Left lung (tissue), 10 donors: ENCODE measurements around the gene MOCS3. TPM values are rescaled to one million over a fixed set of nuclear protein-coding genes. Genes with fewer than 3 reads are reported as not detected.
"Not testable (repeated sequence)": the region's sequence is repeated elsewhere in the genome, so short reads cannot be mapped to it uniquely, and the experiment has no call there.

Experiments used
- ATAC-seq: fragments of 200-7000 bp; cut with Tn5 transposase; one replicate; pipeline ENCODE4 v1.9.1; 2020; ENCODE audit warnings: moderate library complexity
- DNase-seq, 4 donors: peaks; one replicate each; pipeline ENCODE4 v3.0.0-alpha.2; 2013 to 2020
- H3K27ac ChIP-seq, 2 donors: fragments of 200-600 bp; sonication (generic) in 1 of 2; one replicate each; pipeline versions ENCODE4 v1.5.0 to v1.8.0; 2020 to 2021
- H3K27me3 ChIP-seq, 2 donors: fragments of 200-600 bp; sonication (generic) in 1 of 2; one replicate each; pipeline versions ENCODE4 v1.5.0 to v1.8.0; 2020 to 2021
- H3K36me3 ChIP-seq, 2 donors: fragments of 200-600 bp; sonication (generic) in 1 of 2; one replicate each; pipeline versions ENCODE4 v1.5.0 to v1.8.0; 2020 to 2021
- H3K4me1 ChIP-seq, 2 donors: fragments of 200-600 bp; one replicate each; pipeline ENCODE4 v1.8.0; 2021
- H3K4me3 ChIP-seq, 2 donors: fragments of 200-600 bp; sonication (generic) in 1 of 2; one replicate each; pipeline versions ENCODE4 v1.5.0 to v1.8.0; 2020 to 2021; ENCODE audit warnings: mild to moderate bottlenecking in 1 of 2
- H3K9me3 ChIP-seq, 2 donors: fragments of 200-600 bp; sonication (generic) in 1 of 2; one replicate each; pipeline versions ENCODE4 v1.5.0 to v1.8.0; 2020 to 2021
- CTCF ChIP-seq, 2 donors: fragments of 200-600 bp; sonication (generic) in 1 of 2; IDR thresholded peaks; one replicate each; pipeline versions ENCODE4 v1.5.0 to v1.8.0; 2021; ENCODE audit warnings: antibody characterized with exemption in 2 of 2
- intact Hi-C, 2 donors: fragments of 100-400 bp; cut with DNase I; formaldehyde crosslinking; loops; one replicate each; pipeline versions ENCODE4 v1.11.2 to v1.14.2; 2022
- polyA plus RNA-seq, 6 donors: library from polyadenylated mRNA; unstranded; fragments of 120-200 nt; gene quantifications; one replicate each; pipeline ENCODE4 v1.2.1, GENCODE V29; 2013; ENCODE audit not compliant: insufficient read length in 6 of 6
- total RNA-seq, 2 donors: library from RNA; stranded (reverse); fragmentation: NEBNext Ultra II Directional; extraction: Animal tissue kit (Norgen Biotek cat#: 25700); gene quantifications; one replicate each; pipeline ENCODE4 v1.2.1, GENCODE V29; 2021
- donor health status: DM: no; HTN: yes; CAD: no.
- donor health status: DM: no; HTN: no; CAD: no.

The MOCS3 gene
- total and polyA plus RNA-seq, 8 donors, result 3.1 to 4.2 (median 3.7) TPM

GRCh38 chr20:50975701-50976330 is 17.2 kb downstream of the MOCS3 start:
- DNase-seq, result no peak

GRCh38 chr20:50977066-50978021 is 18.7 kb downstream of the MOCS3 start:
- H3K36me3 ChIP-seq, result no peaks in the 10 kb centered on the region
- no peaks in the 10 kb centered on the region for H3K4me1 ChIP-seq
- H3K9me3 ChIP-seq, result no peaks in the 10 kb centered on the region
- DNase-seq (no peak), ATAC-seq (no peak)
- H3K4me3 ChIP-seq, result no peak overlapping the region
- intact Hi-C loops, result no loop called here
- peaks cover 0 to 55% of the 10 kb centered on the region in 2 donors for H3K27me3 ChIP-seq
- no peak overlapping the region for H3K27ac ChIP-seq
- TF ChIP-seq CTCF (IDR thresholded peaks at IDR 0.05), result no peak

More at GRCh38 chr20:50975701-50976330, 17.2 kb downstream of the MOCS3 start:
- no peaks in the 10 kb centered on the region for H3K9me3 ChIP-seq
- TF ChIP-seq CTCF (IDR thresholded peaks at IDR 0.05), result no peak
- peaks cover 0 to 42% of the 10 kb centered on the region in 2 donors for H3K27me3 ChIP-seq
- H3K36me3 ChIP-seq, result no peaks in the 10 kb centered on the region
- no peaks in the 10 kb centered on the region for H3K4me1 ChIP-seq
- no peak overlapping the region for H3K4me3 ChIP-seq
- intact Hi-C loops, result no loop called here
- ATAC-seq, result no peak
- no peak overlapping the region for H3K27ac ChIP-seq

DNA sequence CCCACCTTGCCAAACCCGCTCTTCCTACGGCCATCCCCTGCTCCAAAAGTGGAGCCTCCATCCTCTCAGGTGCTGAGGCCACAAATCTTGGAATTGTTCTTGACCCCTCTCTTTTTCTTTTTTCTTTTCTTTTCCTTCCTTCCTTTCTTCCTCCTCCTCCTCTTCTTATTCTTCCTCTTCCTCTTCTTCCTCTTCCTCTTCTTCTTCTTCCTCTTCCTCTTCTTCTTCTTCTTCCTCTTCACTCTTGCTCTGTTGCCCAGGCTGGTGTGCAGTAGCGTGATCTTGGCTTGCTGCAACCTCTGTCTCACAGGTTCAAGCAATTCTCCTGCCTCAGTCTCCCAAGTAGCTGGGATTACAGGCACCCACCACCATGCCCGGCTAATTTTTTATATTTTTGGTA is 19.9 kb downstream of the MOCS3 start:
- DNase-seq, H3K9me3 ChIP-seq, H3K36me3 ChIP-seq, ATAC-seq, H3K27ac ChIP-seq, H3K4me3 ChIP-seq, H3K4me1 ChIP-seq, intact Hi-C loops: not testable (repeated sequence)
- H3K27me3 ChIP-seq, result peaks cover 0 to 60% of the 10 kb centered on the region in 2 donors

DNA sequence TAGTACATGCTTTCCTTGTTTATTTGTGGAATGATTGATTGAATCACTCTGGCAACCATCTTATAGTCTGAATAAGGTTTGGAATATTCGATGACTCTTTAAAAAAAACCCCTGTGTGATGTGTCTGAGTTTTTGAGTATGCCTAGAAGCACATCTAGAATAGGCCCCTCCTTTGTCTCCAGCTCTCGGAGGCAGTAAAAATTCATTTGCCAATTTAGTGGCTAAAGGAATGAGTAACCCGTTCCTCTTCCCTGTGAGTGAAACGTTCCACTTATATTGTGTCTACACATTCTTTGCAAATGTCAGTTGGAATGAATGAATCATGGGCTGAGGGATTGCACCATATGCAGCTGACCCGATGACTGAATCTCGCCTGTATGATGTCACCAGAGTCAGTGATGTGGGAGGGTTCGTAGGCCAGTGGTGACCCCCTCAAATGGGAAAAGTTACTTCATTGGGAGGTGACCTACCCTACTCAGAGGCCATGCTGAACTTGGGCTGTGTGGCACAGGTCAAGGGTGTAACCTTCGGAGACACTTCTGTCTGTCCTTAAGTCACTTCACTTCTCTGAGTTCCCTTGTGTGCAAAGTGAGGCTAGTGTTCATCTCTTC is 21.6 kb downstream of the MOCS3 start:
- no peaks in the 10 kb centered on the region for H3K9me3 ChIP-seq
- intact Hi-C loops, result no loop called here
- DNase-seq (no peak), ATAC-seq (peak; percentile 69)
- H3K27me3 ChIP-seq, result peaks cover 0 to 72% of the 10 kb centered on the region in 2 donors
- H3K36me3 ChIP-seq, result no peaks in the 10 kb centered on the region
- H3K4me1 ChIP-seq, result no peaks in the 10 kb centered on the region
- TF ChIP-seq CTCF (IDR thresholded peaks at IDR 0.05), result no peak
- peak overlapping the region in 1 of 2 donors; percentile 77 for H3K27ac ChIP-seq
- no peak overlapping the region for H3K4me3 ChIP-seq

- Histone ChIP-seq H3K27ac (peak overlapping the region in 1 of 2 donors; percentile 77), H3K4me1 (no peaks in the 10 kb centered on the region), H3K36me3 (no peaks in the 10 kb centered on the region), H3K4me3 (no peak overlapping the region), H3K9me3 (no peaks in the 10 kb centered on the region), H3K27me3 (peaks cover 0 to 81% of the 10 kb centered on the region in 2 donors)
- intact Hi-C loops, result no loop called here
- TF ChIP-seq CTCF (IDR thresholded peaks at IDR 0.05), result peak; percentile 73 to 80
- ATAC-seq (peak; percentile 63), DNase-seq (peak in 2 of 4 donors; percentile 51 to 63)
These were observed 22.5 kb downstream of the MOCS3 start for GRCh38 chr20:50980851-50981713.
